ENCODE results near the gene NUCB2.
A peak's percentile ranks its signal among the peaks of the same experiment; 100 is the strongest.

NUCB2 gene

GRCh38 chr11:17331669-17332068, 55.1 kb downstream of the NUCB2 start:
- DNase-seq (ENCODE audit: low read depth): no peak
- no peak for TF ChIP-seq POLR2A (IDR thresholded peaks at IDR 0.05; ENCODE audit: extremely low read depth, insufficient read length)
- H3K4me3 ChIP-seq (ENCODE audit: low read depth, low read length): no peak overlapping the region

DNA sequence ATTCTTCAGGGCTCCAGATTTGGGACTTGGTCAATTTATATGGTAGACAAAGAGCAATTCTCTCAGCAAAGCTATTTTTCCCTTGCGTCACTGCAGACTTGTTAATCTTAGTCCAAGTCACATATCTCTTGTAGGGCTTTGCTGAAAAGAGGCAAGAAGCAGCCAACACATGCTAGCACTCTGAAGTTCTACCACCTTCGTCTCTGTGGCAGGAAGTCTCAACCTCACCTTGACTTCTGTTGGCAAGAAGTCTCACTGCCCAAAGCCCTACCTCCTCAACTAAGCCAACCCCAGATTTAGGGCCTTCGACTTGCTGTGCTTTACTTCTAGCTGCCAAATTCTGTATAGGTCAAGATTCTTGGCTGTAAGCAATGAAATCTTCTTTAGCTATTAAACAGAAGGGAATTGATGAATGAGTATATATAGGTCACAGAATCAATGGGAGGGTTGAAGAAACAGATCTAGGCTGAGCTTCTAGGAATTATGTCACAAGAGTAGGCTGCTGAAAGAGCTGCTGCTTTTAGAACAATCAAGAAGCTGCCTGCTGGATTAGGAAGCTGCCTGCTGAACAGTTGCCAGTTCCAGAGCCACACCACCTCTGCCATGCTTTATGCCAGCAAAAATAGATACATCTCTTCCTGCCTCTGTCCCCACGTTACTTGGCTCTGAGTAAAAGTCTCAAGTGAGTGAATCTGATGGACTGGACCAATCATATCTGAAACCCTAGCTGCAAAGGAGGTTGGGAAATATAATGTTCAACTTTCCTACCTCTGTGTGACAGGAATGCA, 57.5 kb downstream of the NUCB2 start:
- DNase-seq (ENCODE audit: low read depth): no peak
- TF ChIP-seq, protein P1, sequence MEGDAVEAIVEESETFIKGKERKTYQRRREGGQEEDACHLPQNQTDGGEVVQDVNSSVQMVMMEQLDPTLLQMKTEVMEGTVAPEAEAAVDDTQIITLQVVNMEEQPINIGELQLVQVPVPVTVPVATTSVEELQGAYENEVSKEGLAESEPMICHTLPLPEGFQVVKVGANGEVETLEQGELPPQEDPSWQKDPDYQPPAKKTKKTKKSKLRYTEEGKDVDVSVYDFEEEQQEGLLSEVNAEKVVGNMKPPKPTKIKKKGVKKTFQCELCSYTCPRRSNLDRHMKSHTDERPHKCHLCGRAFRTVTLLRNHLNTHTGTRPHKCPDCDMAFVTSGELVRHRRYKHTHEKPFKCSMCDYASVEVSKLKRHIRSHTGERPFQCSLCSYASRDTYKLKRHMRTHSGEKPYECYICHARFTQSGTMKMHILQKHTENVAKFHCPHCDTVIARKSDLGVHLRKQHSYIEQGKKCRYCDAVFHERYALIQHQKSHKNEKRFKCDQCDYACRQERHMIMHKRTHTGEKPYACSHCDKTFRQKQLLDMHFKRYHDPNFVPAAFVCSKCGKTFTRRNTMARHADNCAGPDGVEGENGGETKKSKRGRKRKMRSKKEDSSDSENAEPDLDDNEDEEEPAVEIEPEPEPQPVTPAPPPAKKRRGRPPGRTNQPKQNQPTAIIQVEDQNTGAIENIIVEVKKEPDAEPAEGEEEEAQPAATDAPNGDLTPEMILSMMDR (IDR thresholded peaks at IDR 0.05; ENCODE audit: low read depth, low read length): no peak
- TF ChIP-seq POLR2A (IDR thresholded peaks at IDR 0.05; ENCODE audit: extremely low read depth, insufficient read length) (no peak), MYC (IDR thresholded peaks at IDR 0.05; ENCODE audit: low read depth, low read length) (no peak)
- TF ChIP-seq, protein P2, sequence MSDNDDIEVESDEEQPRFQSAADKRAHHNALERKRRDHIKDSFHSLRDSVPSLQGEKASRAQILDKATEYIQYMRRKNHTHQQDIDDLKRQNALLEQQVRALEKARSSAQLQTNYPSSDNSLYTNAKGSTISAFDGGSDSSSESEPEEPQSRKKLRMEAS (IDR thresholded peaks at IDR 0.05; ENCODE audit: low read depth, low read length): no peak
- no peak overlapping the region for H3K4me3 ChIP-seq (ENCODE audit: low read depth, low read length)

DNA sequence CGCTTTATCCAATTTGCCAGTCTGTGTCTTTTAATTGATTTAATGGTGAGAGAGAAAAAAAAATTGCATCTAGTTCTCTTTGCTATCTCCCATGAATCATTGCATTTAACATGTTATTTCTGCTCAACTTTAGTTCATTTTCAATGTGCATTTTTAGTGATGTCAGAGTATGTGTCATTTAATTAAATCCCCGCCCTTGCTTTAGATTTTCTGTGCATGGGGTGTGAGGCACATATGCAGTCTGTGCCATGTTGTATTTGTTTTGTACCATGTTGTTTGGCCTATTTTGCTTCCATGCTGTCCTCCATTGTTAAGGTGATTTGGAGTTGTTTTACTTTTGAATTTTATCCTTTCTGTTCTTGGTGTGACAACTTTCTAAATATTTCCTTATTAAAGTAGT, 66.7 kb downstream of the NUCB2 start:
- TF ChIP-seq POLR2A (IDR thresholded peaks at IDR 0.05; ENCODE audit: extremely low read depth, insufficient read length) (no peak), MYC (IDR thresholded peaks at IDR 0.05; ENCODE audit: low read depth, low read length) (no peak)
- TF ChIP-seq, protein P1 (IDR thresholded peaks at IDR 0.05; ENCODE audit: low read depth, low read length): no peak
- TF ChIP-seq, protein P2 (IDR thresholded peaks at IDR 0.05; ENCODE audit: low read depth, low read length): no peak
- no peak overlapping the region for H3K4me3 ChIP-seq (ENCODE audit: low read depth, low read length)
- no peak for DNase-seq (ENCODE audit: low read depth)

- no peak for DNase-seq (ENCODE audit: low read depth)
- H3K4me3 ChIP-seq (ENCODE audit: low read depth, low read length): no peak overlapping the region
- TF ChIP-seq, protein P1 (IDR thresholded peaks at IDR 0.05; ENCODE audit: low read depth, low read length): no peak
- TF ChIP-seq POLR2A (IDR thresholded peaks at IDR 0.05; ENCODE audit: extremely low read depth, insufficient read length): no peak
- TF ChIP-seq, protein P2 (IDR thresholded peaks at IDR 0.05; ENCODE audit: low read depth, low read length): no peak
- no peak for TF ChIP-seq MYC (IDR thresholded peaks at IDR 0.05; ENCODE audit: low read depth, low read length)
Observed at GRCh38 chr11:17343907-17344306, 67.4 kb downstream of the NUCB2 start.

DNA sequence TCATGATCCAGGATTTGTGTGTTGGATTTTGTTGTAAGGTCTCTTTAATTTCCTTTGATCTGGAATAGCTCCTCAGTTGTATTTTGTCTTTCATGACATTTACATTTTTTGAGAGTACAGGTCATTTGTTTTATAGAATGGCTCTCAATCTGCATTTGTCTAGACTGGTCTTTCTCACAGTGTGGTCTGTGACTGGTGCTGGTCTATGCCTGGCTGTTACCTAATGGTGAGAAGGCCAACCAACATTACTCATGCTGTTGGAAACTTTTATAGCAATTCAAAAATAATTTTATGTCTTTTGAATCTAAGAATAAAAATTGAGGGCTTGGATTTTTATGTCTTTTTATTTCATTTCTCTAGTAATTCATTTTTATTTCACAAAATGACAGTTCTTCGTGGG, 71.1 kb downstream of the NUCB2 start:
- TF ChIP-seq POLR2A (IDR thresholded peaks at IDR 0.05; ENCODE audit: extremely low read depth, insufficient read length) (no peak), MYC (IDR thresholded peaks at IDR 0.05; ENCODE audit: low read depth, low read length) (no peak)
- TF ChIP-seq, protein P2 (IDR thresholded peaks at IDR 0.05; ENCODE audit: low read depth, low read length): no peak
- TF ChIP-seq, protein P1 (IDR thresholded peaks at IDR 0.05; ENCODE audit: low read depth, low read length): no peak

DNA sequence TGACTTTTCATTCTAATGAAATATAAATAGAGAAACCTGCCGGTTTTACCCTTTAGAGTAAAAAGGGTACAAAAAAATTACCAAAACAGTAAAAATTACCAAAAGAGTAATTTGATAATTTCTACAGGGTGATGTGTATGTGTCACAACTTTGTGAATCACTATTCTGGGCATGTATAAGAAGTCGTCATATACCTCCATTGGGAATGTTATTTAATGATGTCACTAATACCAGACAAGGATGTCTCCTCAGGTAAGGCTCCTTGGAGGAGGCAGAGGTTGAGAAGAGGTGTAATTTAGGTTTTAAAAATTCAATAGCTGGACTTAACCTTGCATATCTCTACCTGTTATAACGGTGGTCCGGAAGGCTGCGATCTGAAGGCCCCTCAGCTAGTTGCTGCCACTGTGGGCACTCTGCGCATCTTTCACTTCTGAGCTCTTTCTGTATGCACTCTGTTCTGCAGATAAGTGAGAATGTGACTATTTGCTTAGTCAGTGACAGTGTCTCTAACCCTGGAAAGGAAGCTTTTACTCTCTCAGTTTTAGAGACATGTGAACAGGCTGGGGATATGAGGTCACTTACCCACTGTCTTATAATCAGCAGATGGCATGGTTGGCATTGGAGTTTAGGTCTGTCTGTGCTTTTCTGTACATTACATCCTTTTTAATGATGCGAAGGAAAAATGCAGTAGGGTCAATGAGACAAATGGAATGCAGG, 74.1 kb downstream of the NUCB2 start:
- no peak overlapping the region for H3K4me3 ChIP-seq (ENCODE audit: low read depth, low read length)
- TF ChIP-seq MYC (IDR thresholded peaks at IDR 0.05; ENCODE audit: low read depth, low read length): no peak
- TF ChIP-seq, protein P2 (IDR thresholded peaks at IDR 0.05; ENCODE audit: low read depth, low read length): no peak
- no peak for TF ChIP-seq POLR2A (IDR thresholded peaks at IDR 0.05; ENCODE audit: extremely low read depth, insufficient read length)
- TF ChIP-seq, protein P1 (IDR thresholded peaks at IDR 0.05; ENCODE audit: low read depth, low read length): no peak
- peak; percentile 34 for DNase-seq (ENCODE audit: low read depth)

More for the DNA sequence above, 71.1 kb downstream of the NUCB2 start:
- no peak overlapping the region for H3K4me3 ChIP-seq (ENCODE audit: low read depth, low read length)
- DNase-seq (ENCODE audit: low read depth): no peak
